Measurements from ENCODE around the gene ADIPOR2.
"Not testable (repeated sequence)": the region's sequence is repeated elsewhere in the genome, so short reads cannot be mapped to it uniquely, and the experiment has no call there.

Gene ADIPOR2

DNA sequence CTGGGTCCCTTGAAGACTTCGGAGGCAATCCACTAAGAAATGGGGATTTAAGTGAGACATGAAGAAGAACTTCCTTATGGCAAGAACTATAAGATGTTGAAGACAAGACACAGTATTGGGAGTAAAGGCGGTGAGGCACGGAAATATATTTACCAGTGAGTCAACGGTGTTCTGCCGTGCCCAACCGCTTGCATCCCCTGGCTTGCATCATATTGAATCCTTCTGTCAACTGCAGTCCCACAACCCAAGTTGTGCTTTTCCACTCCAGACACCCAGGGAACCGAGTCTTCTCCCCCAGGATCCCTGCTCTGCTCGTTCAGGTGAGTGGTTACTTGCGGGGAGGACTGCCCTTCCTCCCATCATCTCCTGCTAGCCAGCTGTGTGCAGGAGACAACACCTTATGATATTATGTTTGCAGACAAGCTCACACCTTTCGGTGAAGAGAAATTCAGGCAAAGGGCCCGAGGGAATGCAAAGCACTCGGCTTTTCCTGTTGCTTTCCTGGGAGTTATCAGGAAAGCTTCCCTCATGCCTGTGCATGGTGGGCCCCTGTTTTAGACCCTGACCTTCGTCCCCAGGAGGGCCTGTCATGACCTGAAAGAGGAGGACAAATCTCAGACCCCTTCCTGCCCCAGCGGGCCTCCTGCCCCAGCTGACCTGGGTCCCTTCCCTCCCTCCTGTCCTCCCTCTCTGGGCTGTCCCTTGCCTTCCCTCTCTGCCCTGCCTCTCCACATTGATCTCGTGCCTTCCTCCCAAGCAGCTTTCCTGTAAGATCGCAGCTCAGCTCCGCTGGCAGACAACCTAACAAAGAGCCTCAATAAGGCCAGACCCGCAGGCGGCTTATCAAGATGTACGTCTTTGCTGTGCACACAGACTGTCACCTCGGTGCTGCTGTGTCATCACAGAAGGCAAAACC lies 125.2 kb downstream of the ADIPOR2 start:
- DNase-seq, result peak; percentile 60
- peak overlapping the region; percentile 55 for H4K91ac ChIP-seq (ENCODE audit: low read length)
- H2BK15ac ChIP-seq (ENCODE audit: low read depth, poor library complexity, severe bottlenecking), result no peak overlapping the region
- H3K18ac ChIP-seq (ENCODE audit: low read depth in 1 of 2, low read length in 2 of 2), result no peak overlapping the region
- no peaks in the 10 kb centered on the region for H3K36me3 ChIP-seq (ENCODE audit: control insufficient read depth in 1 of 2, insufficient read depth in 2 of 2, low read depth in 1 of 2, low read length in 2 of 2)
- H2BK12ac ChIP-seq (ENCODE audit: low read length in 2 of 2), result peak overlapping the region in 1 of 2 experiments; percentile 51
- H2BK120ac ChIP-seq (ENCODE audit: low read depth, low read length), result no peak overlapping the region
- peak overlapping the region in 1 of 2 experiments; percentile 88 for H3K14ac ChIP-seq (ENCODE audit: low read length in 2 of 2)
- no peak overlapping the region for H2AK5ac ChIP-seq (ENCODE audit: low read length, severe bottlenecking)
- no peak overlapping the region for H3K27ac ChIP-seq (ENCODE audit: low read length, poor library complexity, severe bottlenecking)
- H2AFZ ChIP-seq (ENCODE audit: low read depth, low read length), result no peak overlapping the region
- H3K9me3 ChIP-seq (ENCODE audit: control insufficient read depth, low read length), result no peaks in the 10 kb centered on the region
- H3K4me3 ChIP-seq (ENCODE audit: insufficient read depth in 1 of 2, low read depth in 1 of 2, low read length in 2 of 2), result no peak overlapping the region
- H3K4me1 ChIP-seq (ENCODE audit: control insufficient read depth, insufficient read depth, low read depth, low read length), result peaks cover 6% of the 10 kb centered on the region
- H2BK5ac ChIP-seq (ENCODE audit: low read depth, low read length, poor library complexity, severe bottlenecking), result no peak overlapping the region
- H3K27me3 ChIP-seq (ENCODE audit: control insufficient read depth in 1 of 2, insufficient read depth in 1 of 2, low read length in 2 of 2), result peaks cover 32 to 66% of the 10 kb centered on the region in 2 experiments
- H3K79me1 ChIP-seq (replicated peaks; ENCODE audit: low read length, poor library complexity, severe bottlenecking), result no peaks in the 10 kb centered on the region
- H3K4me2 ChIP-seq (ENCODE audit: low read length, poor library complexity, severe bottlenecking), result no peak overlapping the region
- H4K8ac ChIP-seq (ENCODE audit: low read length), result no peak overlapping the region
- H3K4ac ChIP-seq (ENCODE audit: low read depth in 1 of 2, low read length in 2 of 2), result peak overlapping the region in 1 of 2 experiments; percentile 9
- no peak overlapping the region for H3K23ac ChIP-seq (ENCODE audit: low read length in 2 of 2)
- 74% methylated on average over 21 of the region's 21 CpGs for WGBS
- no peak overlapping the region for H3K9ac ChIP-seq (ENCODE audit: low read length)

- H4K8ac ChIP-seq (ENCODE audit: low read length), result no peak overlapping the region
- H3K27me3 ChIP-seq (ENCODE audit: control insufficient read depth in 1 of 2, insufficient read depth in 1 of 2, low read length in 2 of 2), result peaks cover 40 to 72% of the 10 kb centered on the region in 2 experiments
- no peak overlapping the region for H3K4me2 ChIP-seq (ENCODE audit: low read length, poor library complexity, severe bottlenecking)
- H2BK15ac ChIP-seq (ENCODE audit: low read depth, poor library complexity, severe bottlenecking), result peak overlapping the region; percentile 34
- H3K4me3 ChIP-seq (ENCODE audit: insufficient read depth in 1 of 2, low read depth in 1 of 2, low read length in 2 of 2), result no peak overlapping the region
- no peaks in the 10 kb centered on the region for H3K79me1 ChIP-seq (replicated peaks; ENCODE audit: low read length, poor library complexity, severe bottlenecking)
- no peak overlapping the region for H2BK5ac ChIP-seq (ENCODE audit: low read depth, low read length, poor library complexity, severe bottlenecking)
- peak overlapping the region in 1 of 2 experiments; percentile 41 for H3K18ac ChIP-seq (ENCODE audit: low read depth in 1 of 2, low read length in 2 of 2)
- no peak overlapping the region for H3K27ac ChIP-seq (ENCODE audit: low read length, poor library complexity, severe bottlenecking)
- no peak overlapping the region for H3K23ac ChIP-seq (ENCODE audit: low read length in 2 of 2)
- peak overlapping the region in 1 of 2 experiments; percentile 88 for H3K14ac ChIP-seq (ENCODE audit: low read length in 2 of 2)
- no peak overlapping the region for H2BK120ac ChIP-seq (ENCODE audit: low read depth, low read length)
- WGBS, result 96% methylated on average over 9 of the region's 9 CpGs
- H4K91ac ChIP-seq (ENCODE audit: low read length), result peak overlapping the region; percentile 55
- H3K9ac ChIP-seq (ENCODE audit: low read length), result no peak overlapping the region
- H3K36me3 ChIP-seq (ENCODE audit: control insufficient read depth in 1 of 2, insufficient read depth in 2 of 2, low read depth in 1 of 2, low read length in 2 of 2), result no peaks in the 10 kb centered on the region
- no peaks in the 10 kb centered on the region for H3K9me3 ChIP-seq (ENCODE audit: control insufficient read depth, low read length)
- H2AFZ ChIP-seq (ENCODE audit: low read depth, low read length), result no peak overlapping the region
- H3K4ac ChIP-seq (ENCODE audit: low read depth in 1 of 2, low read length in 2 of 2), result no peak overlapping the region
- no peak for DNase-seq
- H2AK5ac ChIP-seq (ENCODE audit: low read length, severe bottlenecking), result no peak overlapping the region
- H3K4me1 ChIP-seq (ENCODE audit: control insufficient read depth, insufficient read depth, low read depth, low read length), result peaks cover 6% of the 10 kb centered on the region
- H2BK12ac ChIP-seq (ENCODE audit: low read length in 2 of 2), result no peak overlapping the region
These were observed 126.0 kb downstream of the ADIPOR2 start for GRCh38 chr12:1816730-1817348.

DNA sequence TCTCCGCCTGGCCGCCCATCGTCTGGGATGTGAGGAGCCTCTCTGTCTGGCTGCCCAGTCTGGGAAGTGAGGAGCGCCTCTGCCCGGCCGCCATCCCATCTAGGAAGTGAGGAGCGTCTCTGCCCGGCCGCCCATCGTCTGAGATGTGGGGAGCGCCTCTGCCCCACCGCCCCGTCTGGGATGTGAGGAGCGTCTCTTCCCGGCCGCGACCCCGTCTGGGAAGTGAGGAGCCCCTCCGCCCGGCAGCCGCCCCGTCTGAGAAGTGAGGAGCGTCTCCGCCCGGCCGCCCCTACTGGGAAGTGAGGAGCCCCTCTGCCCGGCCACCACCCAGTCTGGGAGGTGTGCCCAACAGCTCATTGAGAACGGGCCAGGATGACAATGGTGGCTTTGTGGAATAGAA lies 127.1 kb downstream of the ADIPOR2 start:
- WGBS, result 92% methylated on average over 7 of the region's 28 CpGs

DNA sequence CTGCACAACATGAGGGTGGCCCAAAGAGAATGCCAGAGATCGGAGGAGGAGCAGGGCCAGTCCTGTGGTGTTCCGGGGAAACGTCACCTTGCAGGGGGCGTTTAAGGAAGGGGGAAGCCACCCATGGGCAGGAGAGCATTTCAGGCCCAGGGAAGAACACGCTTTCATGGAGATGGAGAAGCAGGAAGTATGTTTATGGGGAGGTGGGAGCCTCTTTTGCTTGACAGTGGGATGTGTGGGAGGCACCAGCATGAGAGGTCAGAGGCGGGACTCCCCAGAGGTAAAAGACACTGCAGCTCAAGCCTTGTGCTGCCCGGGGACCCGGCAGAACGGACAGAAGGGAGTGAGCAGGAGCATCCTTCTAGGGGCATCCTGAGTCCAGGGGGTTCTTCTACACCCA lies 128.2 kb downstream of the ADIPOR2 start:
- WGBS, result 80% methylated on average over 9 of the region's 9 CpGs

More for the DNA sequence above, 127.1 kb downstream of the ADIPOR2 start:
- not testable (repeated sequence) for H3K4me2 ChIP-seq (ENCODE audit: low read length, poor library complexity, severe bottlenecking); H3K79me1 ChIP-seq (replicated peaks; ENCODE audit: low read length, poor library complexity, severe bottlenecking); H3K4me3 ChIP-seq (ENCODE audit: insufficient read depth in 1 of 2, low read depth in 1 of 2, low read length in 2 of 2); H2AK5ac ChIP-seq (ENCODE audit: low read length, severe bottlenecking); H4K8ac ChIP-seq (ENCODE audit: low read length); H2BK15ac ChIP-seq (ENCODE audit: low read depth, poor library complexity, severe bottlenecking); H3K9ac ChIP-seq (ENCODE audit: low read length); H3K36me3 ChIP-seq (ENCODE audit: control insufficient read depth in 1 of 2, insufficient read depth in 2 of 2, low read depth in 1 of 2, low read length in 2 of 2); H3K14ac ChIP-seq (ENCODE audit: low read length in 2 of 2); H3K4me1 ChIP-seq (ENCODE audit: control insufficient read depth, insufficient read depth, low read depth, low read length); DNase-seq; H3K27ac ChIP-seq (ENCODE audit: low read length, poor library complexity, severe bottlenecking); H3K18ac ChIP-seq (ENCODE audit: low read depth in 1 of 2, low read length in 2 of 2); H3K4ac ChIP-seq (ENCODE audit: low read depth in 1 of 2, low read length in 2 of 2); H3K9me3 ChIP-seq (ENCODE audit: control insufficient read depth, low read length); H4K91ac ChIP-seq (ENCODE audit: low read length); H2BK120ac ChIP-seq (ENCODE audit: low read depth, low read length); H2BK5ac ChIP-seq (ENCODE audit: low read depth, low read length, poor library complexity, severe bottlenecking); H2AFZ ChIP-seq (ENCODE audit: low read depth, low read length); H2BK12ac ChIP-seq (ENCODE audit: low read length in 2 of 2); H3K23ac ChIP-seq (ENCODE audit: low read length in 2 of 2)
- peaks cover 50 to 78% of the 10 kb centered on the region in 2 experiments for H3K27me3 ChIP-seq (ENCODE audit: control insufficient read depth in 1 of 2, insufficient read depth in 1 of 2, low read length in 2 of 2)

More for the DNA sequence above, 128.2 kb downstream of the ADIPOR2 start:
- no peak overlapping the region for H2BK12ac ChIP-seq (ENCODE audit: low read length in 2 of 2)
- H3K18ac ChIP-seq (ENCODE audit: low read depth in 1 of 2, low read length in 2 of 2), result no peak overlapping the region
- no peak overlapping the region for H3K4ac ChIP-seq (ENCODE audit: low read depth in 1 of 2, low read length in 2 of 2)
- no peak overlapping the region for H2BK5ac ChIP-seq (ENCODE audit: low read depth, low read length, poor library complexity, severe bottlenecking)
- no peak overlapping the region for H2AFZ ChIP-seq (ENCODE audit: low read depth, low read length)
- no peaks in the 10 kb centered on the region for H3K9me3 ChIP-seq (ENCODE audit: control insufficient read depth, low read length)
- no peak overlapping the region for H2AK5ac ChIP-seq (ENCODE audit: low read length, severe bottlenecking)
- no peak overlapping the region for H4K8ac ChIP-seq (ENCODE audit: low read length)
- H4K91ac ChIP-seq (ENCODE audit: low read length), result no peak overlapping the region
- no peak for DNase-seq
- H3K4me3 ChIP-seq (ENCODE audit: insufficient read depth in 1 of 2, low read depth in 1 of 2, low read length in 2 of 2), result no peak overlapping the region
- no peaks in the 10 kb centered on the region for H3K79me1 ChIP-seq (replicated peaks; ENCODE audit: low read length, poor library complexity, severe bottlenecking)
- no peaks in the 10 kb centered on the region for H3K36me3 ChIP-seq (ENCODE audit: control insufficient read depth in 1 of 2, insufficient read depth in 2 of 2, low read depth in 1 of 2, low read length in 2 of 2)
- H3K27me3 ChIP-seq (ENCODE audit: control insufficient read depth in 1 of 2, insufficient read depth in 1 of 2, low read length in 2 of 2), result peaks cover 62 to 84% of the 10 kb centered on the region in 2 experiments
- H2BK120ac ChIP-seq (ENCODE audit: low read depth, low read length), result no peak overlapping the region
- no peak overlapping the region for H3K23ac ChIP-seq (ENCODE audit: low read length in 2 of 2)
- no peak overlapping the region for H3K27ac ChIP-seq (ENCODE audit: low read length, poor library complexity, severe bottlenecking)
- no peak overlapping the region for H3K4me2 ChIP-seq (ENCODE audit: low read length, poor library complexity, severe bottlenecking)
- H3K4me1 ChIP-seq (ENCODE audit: control insufficient read depth, insufficient read depth, low read depth, low read length), result peaks cover 4% of the 10 kb centered on the region
- no peak overlapping the region for H3K9ac ChIP-seq (ENCODE audit: low read length)
- no peak overlapping the region for H3K14ac ChIP-seq (ENCODE audit: low read length in 2 of 2)
- H2BK15ac ChIP-seq (ENCODE audit: low read depth, poor library complexity, severe bottlenecking), result no peak overlapping the region

All from mesenchymal stem cell (in vitro differentiated cells and primary cell).